NCI-H2196 treated with DMSO at 0.1 percent for 48 hours (cell line): ENCODE measurements around the gene MKRN1.
"Not testable (repeated sequence)": the region's sequence is repeated elsewhere in the genome, so short reads cannot be mapped to it uniquely, and the experiment has no call there.

ENCODE experiments used
- DNase-seq: peaks from one replicate; lab custom pipeline; 2025; ENCODE audit not compliant: unreplicated experiment; lab: John Stamatoyannopoulos, UW

The MKRN1 gene, protein sequence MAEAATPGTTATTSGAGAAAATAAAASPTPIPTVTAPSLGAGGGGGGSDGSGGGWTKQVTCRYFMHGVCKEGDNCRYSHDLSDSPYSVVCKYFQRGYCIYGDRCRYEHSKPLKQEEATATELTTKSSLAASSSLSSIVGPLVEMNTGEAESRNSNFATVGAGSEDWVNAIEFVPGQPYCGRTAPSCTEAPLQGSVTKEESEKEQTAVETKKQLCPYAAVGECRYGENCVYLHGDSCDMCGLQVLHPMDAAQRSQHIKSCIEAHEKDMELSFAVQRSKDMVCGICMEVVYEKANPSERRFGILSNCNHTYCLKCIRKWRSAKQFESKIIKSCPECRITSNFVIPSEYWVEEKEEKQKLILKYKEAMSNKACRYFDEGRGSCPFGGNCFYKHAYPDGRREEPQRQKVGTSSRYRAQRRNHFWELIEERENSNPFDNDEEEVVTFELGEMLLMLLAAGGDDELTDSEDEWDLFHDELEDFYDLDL

GRCh38 chr7:140479062-140479738 lies at the start of gene MKRN1:
MKRN1 (minus strand) TSS chr7:140479505; CDS start chr7:140479344, 161 bp downstream.
- peak; percentile 97 for DNase-seq

DNA sequence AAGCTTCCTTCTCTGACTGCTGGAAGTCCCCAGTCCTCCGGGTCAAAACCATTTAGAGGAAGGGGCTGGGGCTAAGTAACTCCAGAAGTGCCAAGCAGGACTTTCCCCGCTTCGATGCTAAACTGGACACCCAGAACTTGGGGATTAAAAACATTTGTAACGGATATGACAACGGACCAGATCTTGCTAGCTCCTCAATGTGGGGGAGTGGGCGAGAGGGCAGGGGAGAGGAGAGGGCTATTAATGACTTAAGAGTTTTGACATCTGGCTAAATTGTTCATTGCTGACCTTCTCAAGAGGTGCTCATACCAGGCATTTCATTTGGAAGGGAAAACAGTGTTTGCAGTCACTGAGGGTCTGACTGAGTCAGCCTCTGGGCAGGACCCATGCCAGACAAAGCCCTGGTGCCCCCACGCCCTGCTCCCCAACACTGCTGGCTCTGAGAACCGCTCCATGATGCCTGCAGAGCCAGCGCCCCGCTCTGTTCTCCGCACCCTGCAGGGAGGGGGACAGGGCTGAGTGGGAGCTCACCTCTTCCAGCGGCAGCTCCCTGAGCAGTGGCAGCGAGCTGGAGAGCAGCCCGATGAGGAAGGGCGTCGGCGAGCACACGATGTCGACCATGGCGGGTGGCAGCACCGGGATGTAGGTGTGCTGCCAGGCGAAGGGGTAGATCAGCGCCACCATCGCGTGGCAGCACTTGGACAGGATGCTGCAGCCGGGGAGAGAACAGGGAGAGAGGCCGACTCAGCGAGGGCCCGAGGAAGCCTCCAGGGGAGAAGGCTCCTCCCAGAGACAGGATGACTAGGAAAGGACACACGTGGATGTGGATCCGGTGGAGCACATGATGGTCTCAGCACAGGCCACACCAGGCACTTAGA lies 47.7 kb upstream of the MKRN1 start:
- DNase-seq, result no peak

DNA sequence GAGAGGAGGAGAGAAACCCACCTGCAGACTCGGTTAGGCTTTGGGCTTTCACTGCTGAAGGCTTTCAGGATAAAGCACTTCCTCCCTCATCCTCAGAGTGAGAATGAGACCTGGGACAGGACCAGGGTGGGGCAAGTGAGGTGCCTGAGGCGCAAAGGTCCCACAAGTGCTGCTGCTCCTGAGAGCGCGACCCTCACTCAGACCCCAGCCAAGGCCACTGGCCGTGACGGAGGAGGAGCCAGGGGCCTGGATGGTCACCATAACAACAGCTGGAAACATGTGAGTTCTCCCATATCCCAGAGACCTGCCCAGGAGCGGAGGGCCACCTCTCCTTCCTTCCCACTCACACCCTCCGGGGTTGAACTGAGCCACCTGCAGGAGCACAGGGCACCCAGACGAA lies 46.9 kb upstream of the MKRN1 start:
- no peak for DNase-seq

- DNase-seq, result no peak
These were observed 46.4 kb upstream of the MKRN1 start for GRCh38 chr7:140525743-140526142.

DNA sequence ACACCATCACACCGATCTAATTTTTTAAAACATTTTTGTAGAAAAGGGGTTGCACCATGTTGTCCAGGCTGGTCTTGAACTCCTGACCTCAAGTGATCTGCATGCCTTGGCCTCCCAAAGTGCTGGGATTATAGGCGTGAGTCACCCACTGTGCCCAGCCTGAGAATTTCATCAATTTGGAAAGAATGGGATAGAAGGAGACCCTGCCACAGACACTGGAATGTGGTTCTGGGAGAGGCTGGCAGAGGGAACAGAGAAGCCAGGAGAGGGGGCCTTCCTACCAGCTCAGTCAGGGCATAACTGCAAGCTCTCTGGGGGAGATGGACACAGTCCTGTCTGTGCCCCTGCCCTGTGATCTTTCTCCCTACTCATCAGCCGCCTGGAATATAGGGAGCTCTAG lies 42.1 kb upstream of the MKRN1 start:
- DNase-seq, result no peak

GRCh38 chr7:140519007-140519399 lies 39.7 kb upstream of the MKRN1 start:
- DNase-seq, result no peak

- DNase-seq, result no peak
These were observed 39.2 kb upstream of the MKRN1 start for GRCh38 chr7:140518370-140519006.

GRCh38 chr7:140517546-140518369 lies 38.5 kb upstream of the MKRN1 start:
- DNase-seq, result peak; percentile 91

DNA sequence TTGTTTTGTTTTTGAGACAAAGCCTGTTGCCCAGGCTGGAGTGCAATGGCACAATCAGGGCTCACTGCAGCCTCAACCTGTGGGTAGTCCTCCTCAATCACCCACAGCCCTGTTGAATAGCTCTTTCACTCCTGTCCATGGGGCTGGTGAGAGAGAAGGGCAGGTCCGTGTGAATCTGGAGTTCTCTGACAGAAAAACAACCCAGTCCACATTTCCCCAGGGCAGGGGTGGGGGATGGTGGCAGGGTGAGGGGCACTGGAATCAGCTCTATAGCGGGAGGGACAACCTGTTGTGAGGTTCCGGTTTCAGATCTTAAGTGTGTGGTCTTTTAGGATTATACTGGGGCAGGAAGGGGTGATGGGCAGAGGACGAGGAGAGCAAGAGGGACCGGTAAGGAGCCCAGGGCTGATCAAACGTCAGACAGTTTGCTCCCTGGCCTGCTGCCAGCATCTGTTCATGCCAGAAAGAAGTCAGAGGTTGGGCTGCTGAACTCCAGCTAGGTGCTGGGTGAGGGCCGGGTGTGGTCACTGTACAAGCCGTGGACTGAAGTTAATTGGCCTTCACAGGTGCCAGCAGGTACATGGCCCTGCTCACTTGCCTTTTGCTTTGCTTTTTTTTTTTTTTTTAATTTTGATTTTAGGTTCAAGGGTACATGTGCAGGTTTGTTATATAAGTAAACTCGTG lies 33.2 kb upstream of the MKRN1 start:
- peak; percentile 77 for DNase-seq

GRCh38 chr7:140509789-140510188 lies 30.5 kb upstream of the MKRN1 start:
- DNase-seq, result no peak

DNA sequence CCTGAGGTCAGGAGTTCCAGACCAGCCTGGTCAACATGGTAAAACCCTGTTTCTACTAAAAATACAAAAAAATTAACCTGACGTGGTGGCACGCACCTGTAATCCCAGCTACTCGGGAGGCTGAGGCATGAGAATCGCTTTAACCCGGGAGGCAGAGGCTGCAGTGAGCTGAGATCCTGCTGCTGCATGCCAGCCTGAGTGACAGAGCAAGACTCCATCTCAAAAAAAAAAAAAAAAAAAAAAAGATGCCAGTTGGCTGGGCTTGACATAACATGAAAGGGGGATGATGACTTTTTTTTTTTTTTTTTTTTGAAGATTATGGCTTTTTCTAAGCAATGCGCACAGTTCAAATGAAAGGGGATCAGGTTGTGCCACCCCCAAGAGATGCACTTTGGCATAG lies 28.3 kb upstream of the MKRN1 start:
- not testable (repeated sequence) for DNase-seq

DNA sequence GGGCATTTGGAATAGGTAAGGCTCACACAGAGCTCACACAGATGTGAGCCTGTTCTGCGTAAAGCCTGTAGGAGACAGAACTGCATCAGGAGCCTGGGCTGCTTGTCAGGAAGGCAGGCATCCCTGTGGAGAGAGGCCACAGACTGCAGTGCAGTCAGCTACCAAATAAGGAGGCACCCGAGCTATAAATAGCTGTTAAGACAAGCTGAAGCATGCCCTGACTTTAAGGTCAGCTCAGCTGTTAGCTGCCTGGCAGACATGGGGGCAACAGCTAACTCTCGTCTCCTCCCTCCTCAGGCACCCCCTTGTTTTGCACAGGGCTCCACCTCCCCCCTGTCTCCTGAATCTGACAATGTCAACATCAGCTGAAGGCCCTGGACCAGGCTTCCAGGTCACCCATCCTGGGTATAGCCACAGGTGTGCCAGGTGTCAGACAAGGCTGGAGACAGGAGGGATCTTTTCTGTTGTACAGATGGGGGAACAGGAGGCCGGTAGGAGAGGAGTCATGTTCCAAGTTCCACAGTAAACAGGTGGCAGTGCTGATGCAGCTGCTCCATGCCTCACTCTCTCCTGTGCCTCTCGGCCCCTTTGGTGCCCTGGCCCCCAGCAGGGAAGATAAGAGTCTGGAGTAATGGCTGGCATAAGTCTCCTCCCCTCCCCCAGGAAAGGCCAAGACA lies 27.6 kb upstream of the MKRN1 start:
- peak; percentile 96 for DNase-seq

GRCh38 chr7:140501966-140502365 lies 22.7 kb upstream of the MKRN1 start:
- DNase-seq, result peak; percentile 72

- DNase-seq, result not testable (repeated sequence)
These were observed 18.5 kb upstream of the MKRN1 start for GRCh38 chr7:140497807-140498206.

DNA sequence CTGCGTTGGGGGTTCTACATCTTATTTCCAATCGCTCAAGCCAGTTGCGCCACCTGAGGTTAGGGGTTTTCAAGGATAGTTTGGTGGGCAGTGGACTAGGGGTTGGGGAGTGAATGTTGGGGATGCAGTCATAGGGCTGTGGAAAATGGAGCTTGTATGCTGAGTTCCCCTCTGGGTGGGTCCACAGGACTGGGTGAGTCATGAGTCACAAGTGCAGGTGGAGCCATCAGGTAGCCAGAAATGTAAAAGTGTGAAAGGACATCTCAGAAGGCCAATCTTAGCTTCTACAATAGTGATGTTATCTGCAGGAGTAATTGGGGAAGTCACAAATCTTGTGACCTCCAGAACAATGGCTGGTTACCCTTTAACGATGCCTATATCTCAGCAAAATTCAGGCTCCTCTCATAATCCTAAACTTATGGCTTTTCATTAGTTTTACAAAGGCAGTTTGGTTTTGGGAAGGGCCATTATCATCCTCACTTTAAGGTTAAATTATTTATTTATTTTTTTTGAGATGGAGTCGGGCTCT lies 18.0 kb upstream of the MKRN1 start:
- DNase-seq, result no peak

GRCh38 chr7:140495514-140496097 lies 16.3 kb upstream of the MKRN1 start:
- no peak for DNase-seq

DNA sequence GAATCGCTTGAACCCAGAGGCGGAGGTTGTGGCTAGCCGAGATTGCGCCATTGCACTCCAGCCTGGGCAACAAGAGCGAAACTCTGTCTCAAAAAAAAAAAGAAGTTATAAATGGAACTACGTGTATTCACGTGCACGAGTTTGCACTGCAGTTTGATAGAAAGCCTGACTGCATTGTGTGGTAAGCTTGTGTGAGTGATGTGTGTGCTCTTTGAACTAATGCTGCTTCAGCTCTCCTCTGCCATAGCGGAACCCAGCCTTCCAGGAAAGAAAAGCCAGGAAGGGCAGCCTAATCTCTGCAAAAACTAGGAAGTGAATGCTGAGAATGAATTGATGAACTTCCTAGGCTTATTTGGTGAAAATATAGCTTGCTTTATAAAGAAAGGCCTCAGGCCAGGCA lies 15.6 kb upstream of the MKRN1 start:
- DNase-seq, result no peak

DNA sequence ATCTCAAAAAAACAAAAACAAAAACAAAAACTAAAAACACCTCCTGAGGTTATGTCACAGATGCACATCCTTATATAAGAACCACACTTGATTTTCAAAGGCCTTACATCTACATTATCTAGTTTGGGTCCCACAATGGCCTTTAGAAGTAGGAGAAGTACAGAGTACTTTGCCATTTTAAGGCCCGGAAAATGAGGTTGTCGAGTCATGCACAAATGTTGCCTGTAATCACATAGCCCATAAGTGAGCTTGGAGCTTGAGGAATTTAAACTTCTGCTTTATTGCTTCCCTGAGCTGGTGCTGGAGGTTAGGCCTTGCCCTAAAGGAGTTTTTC lies 9.7 kb upstream of the MKRN1 start:
- DNase-seq, result no peak
